Gastroesophageal sphincter (tissue), 4 donors: Measurements from ENCODE around the gene CCL22. TPM values are rescaled to one million over a fixed set of nuclear protein-coding genes. Genes with fewer than 3 reads are reported as not detected.
"Not testable (repeated sequence)": the region's sequence is repeated elsewhere in the genome, so short reads cannot be mapped to it uniquely, and the experiment has no call there.

Experiments
- ATAC-seq: fragments of 150-250 bp; one replicate; pipeline ENCODE4 v1.9.1; 2016; ENCODE audit warnings: mild to moderate bottlenecking, moderate library complexity
- H3K27ac ChIP-seq, 4 donors: fragments of 200-600 bp; sonication (generic) in 3 of 4; 1 replicate in 3 of 4; 2 replicates in 1 of 4; pipeline ENCODE4 v1.5.1; 2016 to 2019
- H3K27me3 ChIP-seq: fragments of 200-600 bp; sonication (generic); one replicate; pipeline ENCODE4 v1.5.1; 2019
- H3K36me3 ChIP-seq, 2 donors: fragments of 200-600 bp; sonication (generic); one replicate each; pipeline ENCODE4 v1.5.1; 2019; ENCODE audit warnings: control low read depth in 1 of 2
- H3K4me1 ChIP-seq, 3 donors: fragments of 200-600 bp; sonication (generic); 1 replicate in 2 of 3; 2 replicates in 1 of 3; pipeline ENCODE4 v1.5.1; 2016 to 2019; ENCODE audit warnings: control low read depth in 2 of 3
- H3K4me3 ChIP-seq, 2 donors: fragments of 200-600 bp; sonication (generic); one replicate each; pipeline ENCODE4 v1.5.1; 2019; ENCODE audit warnings: mild to moderate bottlenecking in 1 of 2, moderate library complexity in 1 of 2
- H3K9me3 ChIP-seq, 3 donors: fragments of 200-600 bp; sonication (generic); one replicate each; pipeline ENCODE4 v1.5.1; 2017 to 2019; ENCODE audit warnings: control low read depth in 2 of 3
- CTCF ChIP-seq, 4 experiments: fragments of 200-600 bp in 2 of 4; fragments of 450-650 bp in 2 of 4; sonication (generic) in 1 of 4; IDR thresholded peaks; one replicate each; pipeline ENCODE4 v1.5.1; 2017 to 2019; ENCODE audit warnings: antibody characterized with exemption in 4 of 4, mild to moderate bottlenecking in 2 of 4, moderate library complexity in 2 of 4
- EP300 ChIP-seq: sonication (generic); formaldehyde crosslinking; IDR thresholded peaks from one replicate; pipeline ENCODE4 v1.6.1; 2017; ENCODE audit warnings: antibody characterized with exemption, mild to moderate bottlenecking
- POLR2A ChIP-seq, 2 donors: fragments of 450-650 bp; IDR thresholded peaks; one replicate each; pipeline ENCODE4 v1.6.1; 2017; ENCODE audit warnings: antibody characterized with exemption in 2 of 2, mild to moderate bottlenecking in 2 of 2, moderate library complexity in 1 of 2
- POLR2AphosphoS5 ChIP-seq: sonication (generic); formaldehyde crosslinking; IDR thresholded peaks from one replicate; pipeline ENCODE4 v1.6.1; 2017; ENCODE audit warnings: antibody characterized with exemption
- WGBS, 2 donors: methylation state at CpG; one replicate each; pipeline ENCODE4 v1.1.5; 2018; ENCODE audit warnings: low coverage in 1 of 2; 5-methylcytosine and 5-hydroxymethylcytosine counted together
- total RNA-seq, 4 donors: library from RNA; depleted of rRNA; stranded (reverse); fragments of >200 nt; gene quantifications; one replicate each; pipeline ENCODE4 v1.1.0, GENCODE V29; 2016

CCL22 gene
- total RNA-seq, 4 donors from 2014 or later = not detected

- H3K9me3 ChIP-seq = no peaks in the 10 kb centered on the region
- no peak for ATAC-seq
- no peaks in the 10 kb centered on the region for H3K27me3 ChIP-seq
- H3K36me3 ChIP-seq = no peaks in the 10 kb centered on the region
- no peak overlapping the region for H3K4me3 ChIP-seq
- TF ChIP-seq EP300 (no peak), CTCF (IDR thresholded peaks at IDR 0.05) (no peak), POLR2AphosphoS5 (no peak), POLR2A (IDR thresholded peaks at IDR 0.05) (no peak)
- 60 to 78% methylated on average over 3 to 7 of the region's 8 CpGs for WGBS, 2 donors
- no peaks in the 10 kb centered on the region for H3K4me1 ChIP-seq
- no peak overlapping the region for H3K27ac ChIP-seq
Observed at GRCh38 chr16:57341441-57342303, 16.9 kb upstream of the CCL22 start.

GRCh38 chr16:57342606-57343005 lies 16.0 kb upstream of the CCL22 start:
- H3K4me3 ChIP-seq, H3K36me3 ChIP-seq, ATAC-seq, H3K27ac ChIP-seq, H3K4me1 ChIP-seq, H3K9me3 ChIP-seq, H3K27me3 ChIP-seq: not testable (repeated sequence)
- WGBS, 2 donors = 89 to 100% methylated on average over 4 to 9 of the region's 9 CpGs

- no peak overlapping the region for H3K4me3 ChIP-seq
- TF ChIP-seq POLR2A (IDR thresholded peaks at IDR 0.05) (no peak), CTCF (IDR thresholded peaks at IDR 0.05) (no peak), POLR2AphosphoS5 (no peak), EP300 (no peak)
- no peaks in the 10 kb centered on the region for H3K9me3 ChIP-seq
- WGBS, 2 donors = 78 to 89% methylated on average over 7 of the region's 7 CpGs
- H3K36me3 ChIP-seq = no peaks in the 10 kb centered on the region
- no peak overlapping the region for H3K27ac ChIP-seq
- ATAC-seq = no peak
- no peaks in the 10 kb centered on the region for H3K27me3 ChIP-seq
- H3K4me1 ChIP-seq = no peaks in the 10 kb centered on the region
Observed at GRCh38 chr16:57343221-57343620, 15.4 kb upstream of the CCL22 start.

DNA sequence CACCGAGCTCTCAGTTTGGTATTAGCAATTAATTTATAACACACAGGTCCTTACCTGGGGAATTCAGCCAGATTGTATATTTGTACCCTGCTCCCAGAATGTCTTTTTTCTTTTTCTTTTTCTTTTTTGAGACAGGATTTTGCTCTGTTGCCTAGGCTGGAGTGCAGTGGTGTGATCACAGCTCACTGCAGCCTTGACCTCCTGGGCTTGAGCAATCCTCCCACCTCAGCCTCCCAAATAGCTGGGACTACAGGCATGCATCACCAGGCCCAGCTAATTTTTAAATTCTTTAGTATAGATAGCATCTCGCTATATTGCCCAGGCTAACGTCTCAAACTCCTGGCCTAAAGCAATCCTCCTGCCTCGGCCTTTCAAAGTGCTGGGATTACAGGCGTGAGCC lies 14.5 kb upstream of the CCL22 start:
- not testable (repeated sequence) for H3K9me3 ChIP-seq
- 91 to 97% methylated on average over 4 to 5 of the region's 5 CpGs for WGBS, 2 donors

DNA sequence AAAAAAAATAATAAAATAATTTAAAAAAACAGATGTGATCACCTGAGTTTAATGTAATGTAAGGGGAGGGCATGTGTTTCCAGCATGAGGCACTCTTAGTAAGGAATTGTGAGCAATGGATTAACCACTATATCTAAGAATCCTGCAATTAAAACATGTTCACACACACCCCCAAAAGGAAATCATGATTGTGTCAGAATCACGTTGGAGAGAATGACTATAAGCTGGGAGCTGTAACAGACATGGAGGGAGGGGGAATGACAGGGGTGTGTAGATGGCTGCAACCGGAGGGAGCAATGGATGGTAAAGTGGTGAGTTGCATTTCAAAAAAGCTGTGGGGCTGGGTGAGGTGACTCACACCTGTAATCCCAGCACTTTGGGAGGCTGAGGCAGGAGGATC lies 13.6 kb upstream of the CCL22 start:
- no peaks in the 10 kb centered on the region for H3K36me3 ChIP-seq
- 54 to 83% methylated on average over 1 to 2 of the region's 2 CpGs for WGBS, 2 donors
- H3K4me3 ChIP-seq = no peak overlapping the region
- H3K27ac ChIP-seq = no peak overlapping the region
- no peak for TF ChIP-seq POLR2A (IDR thresholded peaks at IDR 0.05)
- no peak for TF ChIP-seq CTCF (IDR thresholded peaks at IDR 0.05)
- TF ChIP-seq EP300 = no peak
- no peak for TF ChIP-seq POLR2AphosphoS5
- H3K9me3 ChIP-seq = no peaks in the 10 kb centered on the region
- no peaks in the 10 kb centered on the region for H3K4me1 ChIP-seq
- H3K27me3 ChIP-seq = no peaks in the 10 kb centered on the region
- no peak for ATAC-seq

More for the DNA sequence above, 14.5 kb upstream of the CCL22 start:
- H3K4me1 ChIP-seq, H3K36me3 ChIP-seq, H3K27ac ChIP-seq, H3K4me3 ChIP-seq, ATAC-seq, H3K27me3 ChIP-seq: not testable (repeated sequence)

- Histone ChIP-seq H3K36me3 (no peaks in the 10 kb centered on the region), H3K27ac (no peak overlapping the region), H3K27me3 (no peaks in the 10 kb centered on the region), H3K9me3 (no peaks in the 10 kb centered on the region), H3K4me3 (no peak overlapping the region), H3K4me1 (no peaks in the 10 kb centered on the region)
- ATAC-seq = no peak
- WGBS, 2 donors = 29 to 43% methylated on average over 3 of the region's 3 CpGs
- TF ChIP-seq POLR2A (IDR thresholded peaks at IDR 0.05) (no peak), EP300 (no peak), CTCF (IDR thresholded peaks at IDR 0.05) (no peak), POLR2AphosphoS5 (no peak)
Observed at GRCh38 chr16:57345666-57346204, 12.8 kb upstream of the CCL22 start.
